Neural progenitor cell (in vitro differentiated cells): ENCODE results near the gene PPCDC.

Source experiments
- CTCF ChIP-seq: fragments of 200-600 bp; sonication (generic); IDR thresholded peaks from 2 replicates; pipeline ENCODE4 v1.5.1; 2017; ENCODE audit warnings: antibody characterized with exemption, mild to moderate bottlenecking
- EZH2 ChIP-seq: fragments of 200-600 bp; sonication (generic); IDR thresholded peaks from 2 replicates; pipeline ENCODE4 v1.6.1; 2017; ENCODE audit warnings: antibody characterized with exemption, mild to moderate bottlenecking, moderate library complexity
- EZH2phosphoT487 ChIP-seq: fragments of 200-600 bp; sonication (generic); IDR thresholded peaks from 2 replicates; pipeline ENCODE4 v1.6.1; 2017; ENCODE audit warnings: antibody characterized with exemption

GRCh38 chr15:74989527-74989926 is 33.9 kb upstream of the PPCDC start:
- TF ChIP-seq EZH2phosphoT487 (no peak), CTCF (no peak), EZH2 (no peak)
